DMS153 (cell line): ENCODE data around the gene DGCR2.
"Not testable (repeated sequence)": the region's sequence is repeated elsewhere in the genome, so short reads cannot be mapped to it uniquely, and the experiment has no call there.

Source experiments
- DNase-seq: peaks from one replicate; lab custom pipeline; 2025; lab: John Stamatoyannopoulos, UW

The DGCR2 gene

GRCh38 chr22:19109198-19110063, 12.8 kb downstream of the DGCR2 start:
- DNase-seq = peak; percentile 16

DNA sequence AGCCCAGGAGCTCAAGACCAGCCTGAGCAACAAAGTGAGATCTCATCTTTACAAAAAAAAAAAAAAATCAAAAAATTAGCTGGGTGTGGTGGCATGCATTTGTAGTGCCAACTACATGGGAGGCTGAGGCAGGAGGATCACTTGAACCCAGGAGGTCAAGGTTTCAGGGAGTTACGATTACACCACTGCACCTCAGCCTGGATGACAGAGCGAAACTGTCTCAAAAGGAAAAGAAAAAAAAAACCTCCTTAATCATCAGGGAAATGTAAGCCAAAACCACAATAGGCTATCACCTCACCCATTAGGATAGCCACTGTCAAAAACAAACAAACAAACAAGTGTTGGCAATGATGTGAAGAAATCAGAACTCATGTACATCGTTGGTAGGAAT, 13.4 kb downstream of the DGCR2 start:
- DNase-seq = no peak

DNA sequence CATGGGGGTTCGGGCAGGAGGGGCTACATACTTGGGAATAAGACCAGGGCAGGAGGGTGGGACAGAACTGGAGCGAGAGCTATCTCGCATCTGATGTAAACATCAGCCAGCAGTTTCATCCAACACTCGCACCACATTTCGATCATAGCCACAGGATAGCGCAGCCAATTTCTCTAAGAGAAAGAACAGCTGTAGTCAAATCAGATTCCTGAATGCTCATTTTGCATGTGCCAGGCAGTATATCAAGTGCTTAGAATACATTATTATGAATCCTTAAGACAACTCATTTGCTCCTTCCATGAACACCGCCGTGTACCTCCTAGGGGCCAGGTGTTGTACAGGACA, 14.5 kb downstream of the DGCR2 start:
- no peak for DNase-seq

- DNase-seq = no peak
Observed at GRCh38 chr22:19106886-19107729, 15.1 kb downstream of the DGCR2 start.

- DNase-seq = no peak
Observed at GRCh38 chr22:19105867-19106802, 16.1 kb downstream of the DGCR2 start.

DNA sequence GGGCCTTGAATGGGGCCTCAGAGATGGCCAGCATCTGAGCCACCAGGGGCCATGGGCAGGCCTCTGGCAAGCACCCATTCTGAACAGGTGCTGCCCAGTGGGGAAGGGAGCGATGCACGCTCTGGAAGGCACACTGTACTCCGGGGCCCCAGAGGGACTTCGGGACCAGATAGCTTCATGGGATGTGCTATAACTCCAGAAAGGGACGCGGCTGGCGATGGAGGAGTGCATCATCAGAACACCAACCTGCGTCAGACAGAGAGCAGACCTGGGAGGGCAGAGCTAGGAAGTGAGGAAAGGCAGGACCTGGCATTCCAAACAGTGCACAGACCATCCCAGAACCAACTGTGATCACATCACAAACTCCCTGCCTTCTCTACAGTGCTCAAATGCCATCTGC, 16.8 kb downstream of the DGCR2 start:
- no peak for DNase-seq

DNA sequence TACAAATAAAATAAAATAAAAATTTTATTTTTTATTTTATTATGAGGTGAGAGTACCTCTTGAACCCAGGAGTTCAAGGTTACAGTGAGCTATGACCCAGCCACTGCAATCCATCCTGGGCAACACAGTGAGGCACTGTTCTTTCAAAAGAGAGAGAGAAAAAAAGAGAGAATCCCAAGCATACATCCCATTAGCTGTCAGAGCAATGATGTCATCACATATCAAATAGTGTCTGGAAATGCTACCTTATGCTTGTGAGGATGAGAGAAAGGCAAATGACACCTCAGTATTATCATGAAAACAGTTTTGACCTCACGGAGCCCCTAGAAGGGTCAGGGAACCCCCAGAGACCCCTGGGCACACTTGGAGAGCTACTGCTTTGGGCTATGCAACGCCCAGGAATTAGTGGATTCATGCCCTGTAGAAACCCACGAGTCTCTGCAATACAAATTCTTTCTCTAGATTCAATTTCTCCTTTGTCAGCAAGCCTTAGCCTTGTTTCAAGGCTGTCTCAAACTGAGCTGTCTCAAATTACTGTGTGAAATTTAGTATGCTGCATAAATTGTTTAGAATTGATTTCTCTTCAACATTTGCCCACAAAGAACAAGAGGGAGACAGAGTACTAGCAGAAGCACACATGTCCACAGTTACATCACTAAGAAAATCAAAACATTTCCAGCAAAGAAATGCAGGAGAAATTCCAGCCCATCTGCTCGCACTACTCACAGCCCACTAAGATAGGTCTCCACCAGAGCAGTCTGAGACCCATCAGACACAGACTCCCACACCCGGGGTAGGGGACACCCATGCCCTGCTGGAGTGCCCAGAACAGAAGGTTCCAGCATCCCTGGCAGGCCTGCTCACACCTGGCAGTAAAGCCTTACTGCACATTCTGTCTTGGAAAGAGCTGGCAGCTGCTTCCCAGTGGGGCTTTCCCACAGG, 18.1 kb downstream of the DGCR2 start:
- DNase-seq = no peak

DNA sequence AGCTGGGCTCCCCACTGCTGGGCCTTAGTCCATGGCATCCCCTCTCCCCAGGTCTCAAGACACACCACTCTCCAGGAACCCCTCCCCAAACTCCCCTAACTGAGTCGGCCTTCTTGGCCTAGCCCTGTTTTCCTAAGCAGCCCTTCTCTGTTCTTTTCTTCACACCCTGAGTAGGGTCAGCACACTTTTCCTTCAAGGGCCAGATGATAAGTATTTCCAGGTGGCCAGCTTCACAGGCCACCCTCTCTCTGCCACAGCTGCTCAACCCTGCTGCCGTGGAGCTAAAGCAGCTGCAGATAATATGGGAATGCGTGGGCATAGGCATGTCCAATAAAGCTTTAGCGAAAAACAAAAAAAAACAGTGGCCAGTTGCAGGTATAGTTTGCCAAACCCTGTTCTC, 24.1 kb downstream of the DGCR2 start:
- DNase-seq = no peak

DNA sequence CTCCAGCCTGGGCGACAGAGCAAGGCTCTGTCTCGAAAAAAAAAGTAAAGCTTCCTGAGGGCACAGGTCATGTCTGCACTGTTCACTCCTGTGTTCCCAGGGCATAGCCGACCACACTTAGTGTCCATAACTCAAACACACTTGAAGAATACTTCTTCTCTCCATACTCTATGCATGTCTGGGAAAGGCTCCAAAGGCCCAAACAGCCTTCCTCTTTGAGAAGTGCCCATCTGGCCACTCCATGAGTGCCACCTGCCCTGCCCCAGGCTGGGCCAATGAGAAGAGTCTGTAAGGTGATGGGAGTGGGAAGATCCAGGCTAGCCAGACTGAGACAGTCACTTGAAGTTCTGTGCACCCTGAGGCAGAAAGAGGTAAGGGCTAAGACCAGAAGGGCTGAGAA, 24.7 kb downstream of the DGCR2 start:
- no peak for DNase-seq

GRCh38 chr22:19096555-19096954, 25.7 kb downstream of the DGCR2 start:
- no peak for DNase-seq

DNA sequence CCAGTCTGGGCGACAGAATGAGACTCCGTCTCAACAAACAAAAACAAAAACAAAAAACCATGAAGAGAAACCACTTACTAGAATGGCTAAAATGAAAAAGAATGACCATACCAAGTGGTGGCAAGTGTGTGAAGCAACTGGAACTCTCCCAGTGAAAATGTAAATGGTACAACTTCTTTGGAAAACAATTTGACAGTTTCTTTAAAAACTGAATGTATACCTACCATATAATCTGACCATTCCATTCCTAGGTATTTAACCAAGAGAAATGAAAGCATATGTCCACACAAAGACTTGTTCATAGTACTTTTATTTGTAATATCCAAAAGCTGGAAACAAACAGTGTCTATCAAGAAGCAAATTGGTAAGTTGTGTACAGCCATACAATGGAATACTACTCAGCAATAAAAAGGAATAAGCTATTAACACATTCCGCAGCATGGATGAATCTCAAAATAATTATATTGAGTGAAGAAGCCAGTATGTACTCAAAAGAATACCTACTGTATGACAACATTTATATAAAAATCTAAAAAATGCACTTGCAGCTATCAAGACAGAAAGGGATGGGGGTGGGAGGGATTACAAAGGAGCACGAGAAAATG, 27.7 kb downstream of the DGCR2 start:
- no peak for DNase-seq

DNA sequence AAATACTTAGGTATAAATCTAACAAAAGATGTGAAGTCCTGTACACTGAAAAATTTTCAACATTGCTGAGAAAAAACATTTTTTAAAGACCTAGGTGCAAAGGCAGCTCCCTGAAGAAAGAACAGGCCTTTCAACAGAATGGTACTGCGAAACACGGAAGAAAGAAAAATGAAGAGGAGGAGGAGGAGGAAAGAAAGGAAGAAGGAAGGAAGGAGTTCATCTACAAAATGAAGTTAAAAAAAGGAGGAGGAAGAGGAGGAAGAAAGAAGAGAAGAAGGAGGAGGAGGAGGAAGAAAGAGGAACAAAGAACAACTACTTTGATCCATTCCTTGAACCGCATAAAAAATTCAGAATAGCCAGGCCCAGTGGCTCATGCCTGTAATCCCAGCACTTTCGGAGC, 29.5 kb downstream of the DGCR2 start:
- DNase-seq = no peak

- DNase-seq = no peak
Observed at GRCh38 chr22:19090586-19091127, 31.6 kb downstream of the DGCR2 start.

- DNase-seq = no peak
Observed at GRCh38 chr22:19090183-19090582, 32.0 kb downstream of the DGCR2 start.

DNA sequence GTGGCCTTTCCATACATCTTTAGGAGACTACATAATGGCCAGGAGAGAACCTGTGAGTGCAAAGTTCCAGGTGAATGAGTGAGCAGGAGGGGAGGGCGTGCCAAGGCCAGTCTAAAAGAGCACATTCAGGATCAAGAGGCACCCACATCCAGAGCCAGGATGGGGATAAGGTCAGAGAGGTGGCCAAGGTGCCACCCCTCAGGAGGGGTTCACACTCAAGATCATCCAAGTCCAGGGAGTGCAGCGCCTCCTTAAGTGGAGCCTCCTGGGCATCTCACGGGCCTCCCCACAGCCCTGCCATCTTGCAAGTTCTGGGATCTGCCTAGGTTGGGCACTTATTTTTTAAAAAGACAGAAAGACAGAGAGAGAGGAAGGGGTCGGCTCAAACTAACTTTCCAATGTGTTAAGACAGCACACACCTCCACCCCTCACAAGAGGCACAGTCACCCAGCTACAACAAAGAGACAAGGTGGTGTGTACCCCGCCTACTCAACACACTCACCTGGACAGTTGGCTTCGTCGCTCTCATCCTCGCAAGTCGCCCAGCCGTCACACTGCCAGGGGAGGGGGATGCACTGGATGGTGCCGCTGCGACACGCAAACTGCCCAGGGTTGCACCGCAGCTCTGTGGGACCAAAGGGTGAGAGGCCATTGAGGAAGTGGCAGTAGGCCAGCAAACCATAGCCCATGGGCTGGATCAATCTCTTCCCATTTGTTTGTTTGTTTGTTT, 33.2 kb downstream of the DGCR2 start:
- no peak for DNase-seq

GRCh38 chr22:19086896-19087295, 35.3 kb downstream of the DGCR2 start:
- no peak for DNase-seq

DNA sequence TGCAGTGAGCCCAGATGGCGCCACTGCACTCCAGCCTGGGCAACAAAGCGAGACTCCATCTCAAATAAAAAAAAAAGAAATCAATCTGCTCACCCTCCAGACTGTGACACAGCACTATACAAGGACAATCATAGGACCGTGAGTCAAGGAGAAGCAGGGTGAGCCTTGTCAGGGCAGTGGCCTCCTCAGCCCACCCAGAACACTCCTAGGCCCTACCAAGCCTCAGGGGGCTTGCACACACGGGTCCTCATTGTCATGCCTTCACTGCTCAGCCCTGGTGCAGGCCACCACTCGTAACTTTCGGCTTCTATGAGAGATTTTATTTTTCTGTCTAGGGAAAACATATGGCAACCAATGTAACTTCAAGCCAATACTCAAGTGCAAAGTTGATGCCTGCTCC, 35.8 kb downstream of the DGCR2 start:
- DNase-seq = no peak

- DNase-seq = no peak
Observed at GRCh38 chr22:19085233-19085718, 36.9 kb downstream of the DGCR2 start.

DNA sequence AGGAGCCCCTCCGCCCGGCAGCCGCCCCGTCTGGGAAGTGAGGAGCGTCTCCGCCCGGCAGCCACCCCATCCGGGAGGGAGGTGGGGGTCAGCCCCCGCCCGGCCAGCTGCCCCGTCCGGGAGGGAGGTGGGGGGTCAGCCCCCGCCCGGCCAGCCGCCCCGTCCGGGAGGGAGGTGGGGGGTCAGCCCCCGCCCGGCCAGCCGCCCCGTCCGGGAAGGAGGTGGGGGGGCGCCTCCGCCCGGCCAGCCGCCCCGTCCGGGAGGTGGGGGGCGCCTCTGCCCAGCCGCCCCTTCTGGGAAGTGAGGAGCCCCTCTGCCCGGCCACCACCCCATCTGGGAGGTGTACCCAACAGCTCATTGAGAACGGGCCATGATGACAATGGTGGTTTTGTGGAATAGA, 37.6 kb downstream of the DGCR2 start:
- not testable (repeated sequence) for DNase-seq
